ENCODE measurements around the gene BRAP. TPM values are rescaled to one million over a fixed set of nuclear protein-coding genes. Genes with fewer than 3 reads are reported as not detected.

The BRAP gene
- polyA plus RNA-seq, 1 of the 3 experiments (the other 2 are of a cell fraction), result 11.4 TPM

DNA sequence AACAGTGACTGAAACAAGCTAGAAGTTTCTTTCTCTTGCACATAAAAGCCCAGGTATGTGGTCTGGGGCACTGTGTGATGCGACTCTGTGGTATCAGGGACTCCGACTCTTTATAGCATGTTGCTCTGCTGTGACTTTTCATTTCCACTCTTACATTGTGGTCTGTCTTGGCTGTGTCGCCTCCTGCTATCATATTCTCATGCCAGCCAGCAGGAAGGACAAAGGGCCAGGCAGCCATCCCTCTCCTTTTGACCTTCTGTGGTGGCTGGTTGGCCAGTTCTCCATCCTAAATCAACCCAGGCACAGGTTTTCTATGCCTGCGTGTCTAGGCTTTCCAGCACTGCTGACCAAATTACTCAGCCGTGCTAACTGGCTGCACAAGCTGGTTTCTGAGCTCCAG, 8.1 kb upstream of the BRAP start (continued):
- no peak for TF ChIP-seq CHD2 (IDR thresholded peaks at IDR 0.05; ENCODE audit: low read length, partially characterized antibody)
- TF ChIP-seq ELF1 (IDR thresholded peaks at IDR 0.05), result no peak
- TF ChIP-seq, protein P1, sequence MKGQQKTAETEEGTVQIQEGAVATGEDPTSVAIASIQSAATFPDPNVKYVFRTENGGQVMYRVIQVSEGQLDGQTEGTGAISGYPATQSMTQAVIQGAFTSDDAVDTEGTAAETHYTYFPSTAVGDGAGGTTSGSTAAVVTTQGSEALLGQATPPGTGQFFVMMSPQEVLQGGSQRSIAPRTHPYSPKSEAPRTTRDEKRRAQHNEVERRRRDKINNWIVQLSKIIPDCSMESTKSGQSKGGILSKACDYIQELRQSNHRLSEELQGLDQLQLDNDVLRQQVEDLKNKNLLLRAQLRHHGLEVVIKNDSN (IDR thresholded peaks at IDR 0.05; ENCODE audit: borderline replicate concordance, low read depth), result no peak

- H3K79me2 ChIP-seq (ENCODE audit: insufficient read depth), result peaks cover 16% of the 10 kb centered on the region; the same call in 1 of the 2 replicates
- no peaks in the 10 kb centered on the region for H4K20me1 ChIP-seq (ENCODE audit: insufficient read depth)
- H3K4me2 ChIP-seq, result no peak overlapping the region
- no peaks in the 10 kb centered on the region for H3K27me3 ChIP-seq (ENCODE audit: insufficient read depth)
- H2AFZ ChIP-seq (ENCODE audit: low read depth), result no peak overlapping the region
- H3K4me3 ChIP-seq (ENCODE audit: low read depth in 2 of 2, low read length in 1 of 2), result no peak overlapping the region
- H3K36me3 ChIP-seq (replicated peaks in 1 of 2; ENCODE audit: control insufficient read depth in 1 of 2, insufficient read depth in 2 of 2, low read length in 1 of 2), result peaks cover 7 to 15% of the 10 kb centered on the region in 2 experiments
- no peaks in the 10 kb centered on the region for H3K4me1 ChIP-seq (ENCODE audit: control insufficient read depth in 1 of 2, insufficient read depth in 2 of 2, low read depth in 1 of 2, low read length in 1 of 2)
- ChIA-PET CTCF (interaction anchor here (0.9 to 1.9 kb wide), 3 partner anchors 13 to 120 kb away, joined by 3 to 6 read pairs (median 3); no protein-coding TSS in a partner anchor), POLR2A (no interaction called here)
- no peak overlapping the region for H3K9ac ChIP-seq
- no peaks in the 10 kb centered on the region for H3K9me2 ChIP-seq
- no peak for DNase-seq
- no peak overlapping the region for H3K27ac ChIP-seq (ENCODE audit: low read depth in 2 of 2, low read length in 1 of 2)
- WGBS (ENCODE audit: low lambda C conversion rate), result 87% methylated on average over 13 of the region's 15 CpGs
- H3K9me3 ChIP-seq, result no peaks in the 10 kb centered on the region
- no peaks in the 10 kb centered on the region for H3F3A ChIP-seq (replicated peaks; ENCODE audit: insufficient read depth)
- TF ChIP-seq, protein P2, sequence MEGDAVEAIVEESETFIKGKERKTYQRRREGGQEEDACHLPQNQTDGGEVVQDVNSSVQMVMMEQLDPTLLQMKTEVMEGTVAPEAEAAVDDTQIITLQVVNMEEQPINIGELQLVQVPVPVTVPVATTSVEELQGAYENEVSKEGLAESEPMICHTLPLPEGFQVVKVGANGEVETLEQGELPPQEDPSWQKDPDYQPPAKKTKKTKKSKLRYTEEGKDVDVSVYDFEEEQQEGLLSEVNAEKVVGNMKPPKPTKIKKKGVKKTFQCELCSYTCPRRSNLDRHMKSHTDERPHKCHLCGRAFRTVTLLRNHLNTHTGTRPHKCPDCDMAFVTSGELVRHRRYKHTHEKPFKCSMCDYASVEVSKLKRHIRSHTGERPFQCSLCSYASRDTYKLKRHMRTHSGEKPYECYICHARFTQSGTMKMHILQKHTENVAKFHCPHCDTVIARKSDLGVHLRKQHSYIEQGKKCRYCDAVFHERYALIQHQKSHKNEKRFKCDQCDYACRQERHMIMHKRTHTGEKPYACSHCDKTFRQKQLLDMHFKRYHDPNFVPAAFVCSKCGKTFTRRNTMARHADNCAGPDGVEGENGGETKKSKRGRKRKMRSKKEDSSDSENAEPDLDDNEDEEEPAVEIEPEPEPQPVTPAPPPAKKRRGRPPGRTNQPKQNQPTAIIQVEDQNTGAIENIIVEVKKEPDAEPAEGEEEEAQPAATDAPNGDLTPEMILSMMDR (IDR thresholded peaks at IDR 0.05), result peak; percentile 39; the same call in 1 of the 2 replicates
- TF ChIP-seq IRF3 (IDR thresholded peaks at IDR 0.05; ENCODE audit: low read depth, low read length) (no peak), TCF12 (IDR thresholded peaks at IDR 0.05) (no peak), EZH2phosphoT487 (IDR thresholded peaks at IDR 0.05; ENCODE audit: borderline replicate concordance, low read depth) (no peak), SIN3A (IDR thresholded peaks at IDR 0.05; ENCODE audit: borderline replicate concordance, low read depth, low read length) (no peak), NFIC (IDR thresholded peaks at IDR 0.05; ENCODE audit: borderline replicate concordance) (no peak), FOXJ3 (CRISPR knock-in tag; IDR thresholded peaks at IDR 0.05) (no peak), TEAD4 (IDR thresholded peaks at IDR 0.05; ENCODE audit: borderline replicate concordance, insufficient read depth) (no peak)
Measured at GRCh38 chr12:111692575-111693210, 6.9 kb upstream of the BRAP start.

GRCh38 chr12:111691262-111691661, 5.5 kb upstream of the BRAP start:
- no peak overlapping the region for H3K4me3 ChIP-seq (ENCODE audit: low read depth in 2 of 2, low read length in 1 of 2)
- no peak overlapping the region for H3K4me2 ChIP-seq
- ChIA-PET POLR2A (no interaction called here), CTCF (no interaction called here)
- H3K27me3 ChIP-seq (ENCODE audit: insufficient read depth), result no peaks in the 10 kb centered on the region
- no peak for DNase-seq
- H3K9me3 ChIP-seq, result no peaks in the 10 kb centered on the region
- peaks cover 5 to 15% of the 10 kb centered on the region in 2 experiments for H3K36me3 ChIP-seq (replicated peaks in 1 of 2; ENCODE audit: control insufficient read depth in 1 of 2, insufficient read depth in 2 of 2, low read length in 1 of 2)
- H3F3A ChIP-seq (replicated peaks; ENCODE audit: insufficient read depth), result no peaks in the 10 kb centered on the region
- peaks cover 0 to 7% of the 10 kb centered on the region in 2 experiments; a peak in 1 of 4 replicates for H3K4me1 ChIP-seq (ENCODE audit: control insufficient read depth in 1 of 2, insufficient read depth in 2 of 2, low read depth in 1 of 2, low read length in 1 of 2)
- no peak overlapping the region for H3K9ac ChIP-seq
- no peak overlapping the region for H2AFZ ChIP-seq (ENCODE audit: low read depth)
- no peaks in the 10 kb centered on the region for H4K20me1 ChIP-seq (ENCODE audit: insufficient read depth)
- no peaks in the 10 kb centered on the region for H3K9me2 ChIP-seq
- 98% methylated on average over 3 of the region's 3 CpGs for WGBS (ENCODE audit: low lambda C conversion rate)
- no peak overlapping the region for H3K27ac ChIP-seq (ENCODE audit: low read depth in 2 of 2, low read length in 1 of 2)
- peaks cover 30% of the 10 kb centered on the region for H3K79me2 ChIP-seq (ENCODE audit: insufficient read depth)
- TF ChIP-seq NFIC (IDR thresholded peaks at IDR 0.05; ENCODE audit: borderline replicate concordance) (no peak), TCF12 (IDR thresholded peaks at IDR 0.05) (no peak), MXI1 (IDR thresholded peaks at IDR 0.05; ENCODE audit: low read depth, low read length) (no peak), RXRA (IDR thresholded peaks at IDR 0.05; ENCODE audit: borderline replicate concordance, low read depth) (no peak), CHD2 (IDR thresholded peaks at IDR 0.05; ENCODE audit: low read length, partially characterized antibody) (no peak), YY1 (IDR thresholded peaks at IDR 0.05; ENCODE audit: low read depth) (no peak), NRF1 (IDR thresholded peaks at IDR 0.05; ENCODE audit: low read depth, low read length) (no peak), USF2 (IDR thresholded peaks at IDR 0.05; ENCODE audit: borderline replicate concordance, low read depth, low read length) (no peak), TEAD4 (IDR thresholded peaks at IDR 0.05; ENCODE audit: borderline replicate concordance, insufficient read depth) (no peak), GATA2 (CRISPR knock-in tag; IDR thresholded peaks at IDR 0.05) (no peak), MEF2A (IDR thresholded peaks at IDR 0.05; ENCODE audit: borderline replicate concordance, low read depth) (no peak), ELF1 (IDR thresholded peaks at IDR 0.05) (no peak), RFX5 (IDR thresholded peaks at IDR 0.05; ENCODE audit: low read length) (no peak)
- TF ChIP-seq, protein P1 (IDR thresholded peaks at IDR 0.05; ENCODE audit: borderline replicate concordance, low read depth), result no peak
